ENCODE measurements around the gene ECHDC1.

Gene ECHDC1

GRCh38 chr6:127279815-127280214 lies 63.6 kb downstream of the ECHDC1 start:
- no peak for DNase-seq

GRCh38 chr6:127277878-127278843 lies 65.2 kb downstream of the ECHDC1 start:
- DNase-seq, result no peak

- DNase-seq, result no peak
These were observed 67.1 kb downstream of the ECHDC1 start for GRCh38 chr6:127276331-127276730.

GRCh38 chr6:127273499-127273898 lies 69.9 kb downstream of the ECHDC1 start:
- no peak for DNase-seq

GRCh38 chr6:127272576-127272975 lies 70.8 kb downstream of the ECHDC1 start:
- no peak for DNase-seq

GRCh38 chr6:127267646-127268625 lies 75.5 kb downstream of the ECHDC1 start:
- DNase-seq, result peak in 1 of 2 donors; percentile 58

- peak; percentile 51 to 57 for DNase-seq
These were observed 76.3 kb downstream of the ECHDC1 start for GRCh38 chr6:127266892-127267645.

- peak; percentile 75 to 77 for DNase-seq
These were observed 77.1 kb downstream of the ECHDC1 start, which contains the start of gene RNF146 for GRCh38 chr6:127266178-127266891. TSS of gene RNF146 (plus strand) at chr6:127266864. CDS start at chr6:127280339, 13,475 bp downstream.

- DNase-seq, result no peak
These were observed 79.9 kb downstream of the ECHDC1 start for GRCh38 chr6:127263481-127263880.

GRCh38 chr6:127262896-127263295 lies 80.5 kb downstream of the ECHDC1 start:
- DNase-seq, result no peak

- no peak for DNase-seq
These were observed 88.1 kb downstream of the ECHDC1 start for GRCh38 chr6:127255286-127255685.

- no peak for DNase-seq
These were observed 93.8 kb downstream of the ECHDC1 start for GRCh38 chr6:127249621-127250020.

GRCh38 chr6:127247114-127248096 lies 96.0 kb downstream of the ECHDC1 start:
- DNase-seq, result no peak

- DNase-seq, result no peak
These were observed 99.9 kb downstream of the ECHDC1 start for GRCh38 chr6:127243501-127243900.
